GM21786 (cell line): Measurements from ENCODE around the gene CSF1R.
A peak's percentile ranks its signal among the peaks of the same experiment; 100 is the strongest.

ENCODE experiments used
- ATAC-seq: cut with Tn5 transposase; IDR thresholded peaks from one replicate; pipeline ENCODE4 v1.9.1; 2021; ENCODE audit not compliant: unreplicated experiment

The CSF1R gene

DNA sequence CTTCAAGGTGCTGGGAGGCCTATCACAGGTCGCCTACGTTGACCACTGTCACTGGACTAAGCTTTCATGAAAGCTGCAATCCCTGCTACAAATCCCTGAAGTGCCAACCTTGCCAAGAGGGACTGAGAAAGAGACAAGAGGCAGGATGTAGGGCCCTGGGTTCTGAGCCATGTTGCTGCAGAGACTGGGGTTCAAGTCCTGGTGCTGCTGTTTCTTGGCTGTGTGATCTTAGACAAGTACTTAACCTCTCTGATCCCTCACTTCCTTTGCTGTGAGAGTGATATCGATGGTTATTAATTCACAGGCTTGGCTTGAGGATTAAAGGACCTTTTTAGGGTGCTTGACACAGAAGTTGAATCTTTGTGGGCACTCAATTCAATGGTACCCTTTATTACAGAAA, 15.5 kb downstream of the CSF1R start:
- no peak for ATAC-seq

DNA sequence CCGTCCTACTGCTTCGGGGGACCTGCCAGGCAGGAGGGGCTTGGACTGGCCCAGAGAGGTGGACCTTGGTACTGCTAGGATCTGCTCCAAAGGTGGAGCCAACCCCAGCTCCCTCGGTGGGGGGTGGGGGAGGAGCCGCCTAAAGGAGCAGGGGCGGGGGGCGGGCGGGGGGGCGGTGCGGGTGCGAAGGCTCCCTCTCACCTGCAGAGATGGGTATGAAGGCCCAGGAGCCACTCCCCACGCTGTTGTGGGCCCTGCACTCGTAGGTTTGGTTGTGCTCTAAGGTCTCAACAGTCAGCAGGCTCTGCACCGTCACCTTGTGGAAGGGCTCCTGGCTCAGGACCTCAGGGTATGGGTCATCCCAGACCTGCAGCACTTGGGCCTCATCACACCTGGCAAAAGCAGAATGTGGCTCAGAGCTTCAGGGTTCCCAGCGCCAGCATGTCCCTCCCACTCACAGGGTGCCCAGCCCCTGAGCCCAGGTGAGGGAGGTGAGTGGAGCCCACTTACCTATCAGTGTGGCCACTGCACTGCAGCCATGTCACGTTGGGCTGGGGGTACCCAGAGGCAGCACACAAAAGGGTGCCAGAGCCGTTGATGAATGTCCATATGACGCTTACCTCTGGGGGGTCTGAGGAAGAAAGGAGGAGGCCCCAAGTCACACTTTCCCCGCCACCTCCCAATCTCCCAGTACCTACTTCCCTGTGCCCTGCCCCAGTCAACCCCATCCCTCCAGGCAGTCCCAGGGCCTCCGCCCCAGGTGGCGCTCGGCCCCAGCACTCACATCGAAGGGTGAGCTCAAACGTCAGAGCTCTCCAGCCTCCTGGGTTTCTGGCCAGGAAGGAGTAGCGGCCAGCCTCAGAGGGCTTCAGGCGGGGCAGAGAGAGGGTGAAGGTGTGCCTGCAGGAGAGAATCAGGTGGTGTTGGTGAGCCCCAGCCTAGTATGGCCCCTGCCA, 16.4 kb downstream of the CSF1R start:
- ATAC-seq, result no peak

DNA sequence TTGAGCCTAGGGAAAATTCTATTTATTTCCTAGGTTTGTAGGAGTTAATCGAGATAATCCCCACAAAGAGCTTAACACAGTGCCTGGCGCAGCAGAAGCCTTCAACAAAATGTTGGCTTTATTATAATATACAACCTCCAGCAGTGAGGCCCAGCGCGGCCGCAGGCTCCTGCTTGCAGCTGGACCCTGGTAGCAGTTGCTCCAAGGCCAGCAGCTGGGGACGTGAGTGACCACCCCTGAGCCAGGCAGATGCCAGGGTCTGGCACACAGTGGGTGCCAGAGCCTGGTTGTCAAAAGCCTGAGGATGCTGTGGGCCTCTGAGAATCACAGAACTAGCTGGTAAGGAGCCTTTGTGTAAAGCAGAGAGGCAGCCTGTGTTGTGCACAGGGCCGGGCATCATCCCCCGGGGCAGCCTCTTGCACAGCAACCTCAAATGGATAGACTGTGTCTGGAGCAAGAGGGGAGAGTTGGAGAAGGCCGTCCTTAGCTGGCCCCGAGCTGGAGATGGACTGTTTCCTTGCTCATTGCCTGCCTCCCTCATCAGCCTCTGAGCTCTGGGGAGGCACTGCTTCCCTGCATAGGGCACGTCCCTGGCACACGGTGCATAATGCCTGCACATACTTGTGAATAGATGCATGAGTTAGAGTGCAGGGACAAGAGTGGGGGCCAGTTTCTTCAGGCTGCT, 17.3 kb downstream of the CSF1R start:
- ATAC-seq, result no peak

DNA sequence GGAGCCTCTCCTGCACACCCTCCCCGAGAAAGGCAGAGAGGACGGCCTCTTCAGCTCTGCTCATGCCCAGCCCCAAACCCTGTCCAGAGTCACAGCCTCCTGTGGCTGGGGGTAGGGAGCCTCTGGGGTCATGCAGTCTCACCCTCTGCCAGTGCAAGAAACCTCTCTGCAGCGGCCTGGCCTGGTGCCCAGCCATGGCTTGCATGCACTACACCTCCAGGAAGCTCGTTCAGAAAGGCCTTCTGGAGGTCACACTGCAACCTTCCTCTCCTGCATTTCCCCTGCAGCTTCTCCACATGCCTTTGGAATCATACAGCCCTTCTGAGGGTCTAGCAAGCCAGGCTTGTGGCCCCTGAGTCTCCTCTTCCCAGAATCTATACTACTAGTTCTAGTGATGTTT, 17.9 kb downstream of the CSF1R start:
- ATAC-seq, result no peak

DNA sequence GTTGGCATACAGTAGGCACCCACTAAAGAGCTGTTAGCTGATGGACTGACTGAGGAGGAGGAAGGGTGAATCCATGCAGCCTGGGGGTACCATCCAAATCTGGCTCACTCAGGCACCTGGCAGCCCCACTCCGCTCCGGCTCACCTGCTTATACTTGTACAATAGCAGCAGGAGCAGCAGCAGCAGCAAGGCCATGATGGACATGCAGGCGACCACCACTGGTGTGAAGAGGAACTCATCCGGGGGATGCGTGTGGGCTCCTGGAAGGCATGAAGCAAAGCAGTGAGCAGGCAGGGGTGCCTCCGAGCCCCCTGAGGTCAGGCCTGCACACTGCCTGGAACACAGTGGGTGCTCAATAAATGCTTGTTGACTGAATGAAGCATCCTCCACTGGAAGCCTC, 18.3 kb downstream of the CSF1R start:
- no peak for ATAC-seq

DNA sequence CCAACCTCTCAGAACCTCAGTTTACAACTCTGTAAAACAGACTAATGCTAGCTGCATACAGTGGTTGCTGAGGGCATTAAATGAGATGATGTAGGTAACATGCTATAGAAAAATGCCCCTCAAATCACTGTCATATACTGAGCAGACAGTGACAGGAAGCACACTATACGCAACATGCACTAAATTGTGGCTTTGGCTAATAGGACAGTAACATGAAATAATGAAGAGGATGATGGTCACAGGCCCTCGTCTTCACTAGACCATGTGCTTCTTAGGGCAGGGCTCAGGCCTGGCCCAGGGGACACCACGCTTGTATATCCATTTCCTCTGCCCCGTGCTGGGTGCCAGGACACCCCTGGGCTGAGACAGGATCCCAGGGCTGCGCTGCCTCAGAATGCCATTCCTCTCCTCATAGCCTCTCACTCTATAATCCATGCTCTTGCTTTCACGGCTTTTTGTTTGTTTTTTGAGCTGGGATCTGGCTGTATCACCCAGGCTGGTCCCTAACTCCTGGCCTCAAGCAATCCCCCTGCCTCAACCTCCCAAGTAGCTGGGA, 18.9 kb downstream of the CSF1R start:
- peak; percentile 21 for ATAC-seq

DNA sequence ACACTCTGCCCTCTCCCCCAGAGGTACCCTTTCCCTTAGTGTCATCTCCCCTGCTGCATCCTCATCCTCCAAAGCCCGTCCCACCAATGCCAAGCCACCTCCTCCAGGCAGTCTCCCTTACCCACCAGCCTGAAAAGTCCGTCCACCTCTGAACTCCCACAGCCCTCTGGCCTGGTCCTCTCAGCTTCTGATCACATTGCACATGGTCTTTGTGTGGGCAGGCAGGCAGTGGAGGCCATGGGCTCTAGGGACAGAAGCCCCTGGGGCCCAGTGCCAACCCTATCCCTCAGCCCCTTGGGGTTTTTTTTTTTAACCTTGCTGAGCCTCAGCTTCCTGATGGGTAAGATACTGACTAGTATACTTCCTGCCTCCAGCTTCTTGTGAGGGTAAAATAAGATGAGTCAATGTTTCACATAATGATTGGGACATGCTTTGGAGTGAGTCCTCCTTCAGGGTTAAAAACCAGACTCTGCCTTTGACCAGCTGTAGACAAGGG, 19.4 kb downstream of the CSF1R start:
- ATAC-seq, result peak; percentile 63

DNA sequence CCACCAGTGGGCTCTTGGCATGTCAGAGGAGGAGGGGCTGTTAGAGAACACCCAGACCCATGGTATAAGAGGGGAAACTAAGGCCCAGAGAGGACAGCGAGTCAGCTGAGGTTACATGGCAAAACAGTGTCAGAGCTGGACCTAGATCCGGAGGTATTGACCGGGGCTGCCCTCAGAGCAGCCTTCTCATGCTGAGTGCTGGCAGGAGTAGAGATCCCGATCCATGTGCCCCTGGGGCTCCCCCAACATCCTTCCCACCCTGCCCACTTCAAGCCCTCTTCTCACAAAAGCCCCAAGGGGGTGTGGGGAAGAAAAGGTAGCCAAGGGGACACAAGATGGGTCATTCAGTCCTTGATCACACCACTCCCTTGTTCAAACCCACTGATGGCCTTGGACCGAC, 19.9 kb downstream of the CSF1R start:
- no peak for ATAC-seq

DNA sequence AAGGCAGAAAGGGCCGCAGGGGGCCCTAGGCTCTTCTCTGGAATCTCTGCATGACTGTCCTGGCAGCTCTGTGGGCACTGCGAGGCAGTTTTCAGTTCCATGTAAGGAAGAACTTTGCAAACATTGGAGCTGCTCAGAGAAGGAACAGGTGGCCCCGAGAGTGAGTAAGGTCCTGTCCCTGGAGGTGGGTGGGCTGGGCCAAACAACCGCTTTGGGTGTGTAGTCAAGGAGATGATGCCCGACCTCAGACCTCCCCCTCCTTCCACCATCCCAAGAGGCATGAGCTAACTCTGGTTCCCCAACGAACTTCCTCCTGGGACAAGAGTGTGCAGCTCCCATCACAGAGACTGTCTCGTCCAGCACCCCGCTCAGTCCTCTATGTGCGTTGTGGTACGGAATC, 20.5 kb downstream of the CSF1R start:
- ATAC-seq, result no peak

DNA sequence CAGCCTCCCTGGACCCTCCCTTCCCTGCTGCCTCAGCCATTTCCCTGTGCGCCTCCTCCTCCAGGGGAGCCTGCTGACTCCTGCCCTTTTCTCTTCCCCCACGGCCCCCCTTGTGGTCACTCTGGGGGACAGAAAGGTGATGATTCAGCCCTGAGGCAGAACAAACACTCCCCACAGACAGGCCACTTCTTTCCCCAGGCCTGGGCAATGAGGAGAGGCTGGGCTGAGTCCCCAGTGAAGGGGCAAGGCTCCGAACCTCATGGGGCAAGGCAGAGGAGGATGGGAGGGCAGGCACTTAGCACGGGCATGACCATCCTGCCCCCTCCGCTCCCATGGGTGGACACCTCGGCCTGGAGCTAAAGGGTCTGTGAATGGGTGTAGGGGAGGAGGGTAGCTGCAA, 21.0 kb downstream of the CSF1R start:
- no peak for ATAC-seq

DNA sequence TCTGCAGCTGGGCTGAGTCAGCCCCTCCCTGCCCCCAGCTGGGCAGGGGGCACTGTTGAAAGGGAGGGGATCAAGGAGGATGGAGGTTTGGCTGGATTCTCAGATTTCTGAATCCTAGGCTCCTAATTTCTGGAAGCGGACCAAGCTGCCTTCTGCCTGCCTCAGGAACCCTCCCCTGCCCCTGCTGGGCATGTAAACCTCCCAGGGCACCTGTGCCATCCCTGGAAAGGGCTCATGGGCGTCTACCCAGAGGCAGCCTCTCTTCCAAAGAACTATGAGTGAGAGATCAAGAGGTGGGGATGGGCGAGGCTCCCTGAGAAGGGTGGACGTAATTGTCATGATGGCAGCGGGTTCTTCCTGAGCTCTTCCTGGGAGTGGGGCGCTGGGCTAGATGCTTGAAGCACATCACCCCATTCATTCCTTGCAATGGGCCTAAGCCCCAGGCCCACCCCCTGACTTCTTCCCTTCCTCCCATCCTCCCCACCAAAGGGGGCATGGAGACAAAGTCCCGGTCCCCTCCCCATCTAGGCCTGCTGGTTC, 21.6 kb downstream of the CSF1R start:
- ATAC-seq, result no peak

DNA sequence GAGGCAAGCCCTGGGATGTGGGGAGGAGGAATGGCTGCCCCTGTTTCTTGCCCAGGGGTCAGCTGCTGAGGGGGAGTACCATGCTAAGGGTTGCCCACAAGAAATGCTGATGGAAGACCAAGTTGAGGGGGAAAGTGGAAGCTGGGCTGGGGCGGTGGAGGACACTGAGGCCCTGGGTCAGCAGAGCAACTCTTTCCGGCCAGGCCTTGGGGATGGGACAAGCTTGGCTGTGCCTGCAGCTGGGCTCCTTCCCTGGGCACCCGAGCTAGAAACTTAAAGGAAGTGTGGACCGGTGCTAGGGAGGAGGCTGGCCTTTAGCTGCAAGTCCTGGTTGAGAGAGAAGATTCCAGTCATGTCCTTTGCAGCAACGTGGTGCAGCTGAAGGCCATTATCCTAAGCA, 22.7 kb downstream of the CSF1R start:
- ATAC-seq, result no peak

DNA sequence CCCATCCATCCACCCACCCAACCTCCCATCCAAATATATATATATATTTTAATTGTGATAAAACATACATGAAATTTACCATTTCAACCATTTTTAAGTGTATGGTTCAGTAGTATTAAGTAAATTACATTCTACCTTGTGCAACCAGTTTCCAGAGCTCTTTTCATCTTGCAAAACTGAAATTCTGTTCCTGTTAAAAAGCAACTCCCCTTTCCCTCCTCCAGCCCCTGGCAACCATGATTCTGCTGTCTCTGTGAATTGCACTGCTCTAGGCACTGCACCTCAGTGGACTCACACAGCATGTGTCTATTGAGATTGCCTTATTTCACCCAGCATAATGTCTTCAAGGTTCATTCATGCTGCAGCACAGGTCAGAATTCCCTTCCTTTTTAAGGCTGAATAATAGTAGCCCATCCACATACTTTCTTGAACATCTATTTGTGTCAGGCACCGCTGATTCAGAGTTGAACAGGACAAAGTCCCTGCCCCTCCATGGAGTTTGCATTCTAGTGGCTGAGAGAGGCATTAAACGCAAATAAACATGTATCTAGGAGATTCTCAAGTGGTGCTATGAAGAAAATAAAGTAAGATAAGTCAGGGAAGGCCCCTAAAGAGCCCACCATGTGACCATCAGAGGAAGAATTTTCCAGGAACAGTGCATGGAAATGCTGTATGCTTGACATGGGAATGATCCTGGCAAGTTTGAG, 24.0 kb downstream of the CSF1R start:
- no peak for ATAC-seq

DNA sequence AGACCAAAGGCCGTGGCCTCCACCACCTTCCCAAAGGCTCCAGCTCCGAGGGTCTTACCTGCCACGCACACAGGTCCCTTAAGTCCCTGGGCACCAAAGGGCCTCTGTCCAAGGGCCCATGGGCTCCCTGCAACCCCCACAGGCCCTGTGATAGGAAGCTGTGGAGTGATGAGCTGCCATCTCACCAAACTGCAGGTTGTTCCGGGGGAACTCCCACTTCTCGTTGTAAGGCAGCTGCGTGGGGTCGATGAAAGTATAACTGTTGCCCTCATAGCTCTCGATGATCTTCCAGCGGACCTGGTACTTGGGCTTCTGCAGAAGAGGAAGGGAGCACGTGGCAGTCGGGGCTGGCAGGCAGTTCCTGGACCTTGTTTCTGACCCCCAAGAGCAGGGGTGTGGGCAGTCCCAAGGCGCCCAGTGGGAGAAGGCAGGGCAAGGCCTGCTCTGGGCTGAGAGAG, 24.8 kb downstream of the CSF1R start:
- no peak for ATAC-seq

DNA sequence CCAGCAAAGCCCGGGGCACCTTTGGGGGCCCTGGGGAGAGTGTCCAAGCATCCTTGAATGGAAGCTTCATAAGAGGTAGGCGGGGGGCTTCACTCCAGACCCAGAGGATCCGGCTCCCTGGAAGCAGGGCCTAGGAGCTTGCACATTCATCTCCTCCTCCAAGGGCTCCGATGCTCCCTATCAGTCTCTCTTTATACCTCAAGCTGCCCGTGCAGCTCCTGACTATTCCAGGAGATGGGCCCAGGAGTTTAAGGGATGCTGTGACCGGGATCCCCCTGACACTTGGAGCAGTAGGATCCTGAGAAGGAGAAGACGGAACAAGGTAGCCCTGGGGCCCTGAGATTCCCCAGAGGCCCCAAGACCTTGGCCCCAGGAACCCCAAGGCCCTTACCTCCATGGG, 25.9 kb downstream of the CSF1R start:
- ATAC-seq, result no peak

DNA sequence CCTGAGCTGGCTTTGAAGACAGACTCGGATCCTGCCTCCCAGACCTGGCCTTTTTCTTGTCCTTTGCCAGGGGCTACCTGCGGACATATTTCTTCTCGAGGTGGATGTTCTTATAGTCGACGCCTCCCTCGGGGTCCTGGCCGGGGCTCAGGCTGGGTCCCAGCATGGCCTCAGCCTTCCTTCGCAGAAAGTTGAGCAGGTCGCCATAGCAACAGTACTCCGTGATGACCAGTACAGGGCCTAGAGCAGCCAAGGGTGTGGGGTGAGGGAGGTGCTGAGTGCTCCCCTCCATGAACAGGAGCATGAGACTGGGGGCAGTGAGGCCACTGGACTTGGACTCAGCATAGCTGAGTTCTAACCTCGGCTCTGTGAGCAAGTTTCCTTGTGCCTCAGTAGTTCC, 26.7 kb downstream of the CSF1R start:
- ATAC-seq, result no peak

DNA sequence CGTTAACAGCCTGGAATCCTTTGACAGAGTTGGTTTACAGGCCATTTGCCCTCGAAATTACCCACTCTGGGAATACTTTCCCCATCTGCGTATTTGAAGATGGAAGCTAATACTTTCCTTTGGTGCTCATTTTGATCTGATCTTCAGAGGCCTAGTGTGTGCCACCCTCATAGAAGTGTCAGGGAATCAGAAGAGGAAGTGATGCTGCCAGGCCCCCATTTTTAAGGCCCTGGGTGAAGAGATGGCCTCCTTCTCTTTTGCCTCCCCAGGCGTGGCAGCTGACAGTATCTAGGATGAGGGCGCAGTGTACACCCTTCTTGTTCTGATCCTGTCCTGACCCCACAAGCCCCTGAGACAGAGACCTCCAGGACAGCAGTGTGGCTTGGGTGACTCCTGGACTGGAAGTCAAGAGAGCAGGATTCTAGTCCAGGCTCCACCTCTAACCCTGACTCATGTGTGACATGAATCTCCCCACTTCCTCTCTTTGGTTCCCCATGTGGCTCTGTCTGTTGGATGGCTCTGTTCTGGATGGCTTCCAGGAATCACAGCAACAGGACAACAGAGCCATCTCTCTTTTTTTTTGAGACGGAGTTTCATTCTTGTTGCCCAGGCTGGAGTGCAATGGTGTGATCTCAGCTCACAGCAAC, 27.8 kb downstream of the CSF1R start:
- no peak for ATAC-seq

DNA sequence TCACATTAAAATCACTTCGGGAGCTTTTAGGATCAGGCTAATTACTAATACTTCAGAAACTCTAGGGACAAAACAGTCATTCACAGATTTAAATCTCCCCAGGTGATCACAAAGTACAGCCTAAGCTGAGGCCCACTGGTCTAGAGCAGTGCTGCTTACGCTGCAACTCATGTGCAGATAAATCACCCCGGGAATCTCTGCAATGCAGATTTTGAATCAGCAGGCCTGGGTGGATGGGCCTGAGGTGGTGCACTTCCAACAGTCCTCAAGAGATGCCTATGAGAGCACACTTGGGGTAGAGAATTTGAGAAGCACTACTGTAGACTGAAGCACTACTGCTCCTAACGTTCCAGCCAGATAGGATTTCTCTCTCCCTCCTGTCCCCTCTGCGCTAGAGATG, 28.4 kb downstream of the CSF1R start:
- no peak for ATAC-seq

DNA sequence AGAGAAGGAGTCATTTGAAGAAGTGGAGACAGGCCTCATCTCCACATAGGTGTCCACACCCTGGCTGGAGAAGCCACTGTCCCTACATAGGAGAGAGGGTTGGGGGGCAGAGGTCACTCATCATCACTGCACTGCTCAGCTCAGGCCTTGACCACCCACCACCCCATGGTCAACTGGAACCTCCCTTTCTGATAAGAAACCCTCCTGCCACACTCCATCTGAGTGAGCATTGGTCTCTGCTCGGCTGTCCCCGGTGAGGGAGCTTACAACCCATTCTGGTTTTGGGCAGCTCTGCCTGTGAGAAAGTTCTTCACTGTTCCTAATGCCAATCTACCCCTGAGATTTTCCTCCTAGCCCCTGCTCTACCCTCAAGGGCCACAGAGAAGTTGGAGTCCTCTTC, 28.8 kb downstream of the CSF1R start:
- ATAC-seq, result no peak

DNA sequence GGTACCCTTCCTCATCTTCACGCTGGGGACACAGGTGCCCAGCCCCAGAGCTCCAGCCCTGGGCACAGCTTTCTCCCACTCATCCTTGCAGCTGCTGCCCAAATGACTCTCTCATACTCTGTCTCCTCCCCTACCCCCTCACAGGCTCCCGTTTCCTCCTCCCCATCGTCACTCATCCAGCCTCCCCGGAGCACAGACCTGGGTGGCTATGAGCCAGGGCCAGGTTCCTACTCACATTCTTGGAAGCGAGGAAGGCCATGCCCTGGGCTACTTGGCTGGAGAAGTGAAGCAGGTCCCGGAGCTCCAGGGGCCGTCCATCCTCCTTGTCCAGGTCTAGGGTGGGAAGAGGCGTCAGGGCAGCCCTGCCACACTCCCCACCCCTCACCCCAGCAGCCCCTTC, 29.3 kb downstream of the CSF1R start:
- ATAC-seq, result no peak

DNA sequence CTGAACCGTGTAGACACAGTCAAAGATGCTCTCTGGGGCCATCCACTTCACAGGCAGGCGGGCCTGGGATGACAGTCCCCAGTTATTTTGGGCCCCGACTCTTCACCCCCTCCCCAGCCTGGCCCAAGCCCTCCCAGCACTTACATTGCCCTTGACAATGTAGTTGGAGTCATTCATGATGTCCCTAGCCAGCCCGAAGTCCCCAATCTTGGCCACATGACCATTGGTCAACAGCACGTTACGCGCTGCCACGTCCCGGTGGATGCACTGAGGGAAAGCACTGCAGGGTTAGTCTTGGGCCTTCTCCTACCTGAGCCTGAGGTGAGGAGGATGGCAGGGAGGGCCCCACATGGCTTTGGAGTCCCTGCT, 30.3 kb downstream of the CSF1R start:
- no peak for ATAC-seq
